HG03103 (cell line): ENCODE data around the gene USP30.

Experiments
- ATAC-seq: cut with Tn5 transposase; IDR thresholded peaks from one replicate; pipeline ENCODE4 v1.9.1; 2021; ENCODE audit warnings: low read depth; ENCODE audit not compliant: unreplicated experiment

USP30 gene

DNA sequence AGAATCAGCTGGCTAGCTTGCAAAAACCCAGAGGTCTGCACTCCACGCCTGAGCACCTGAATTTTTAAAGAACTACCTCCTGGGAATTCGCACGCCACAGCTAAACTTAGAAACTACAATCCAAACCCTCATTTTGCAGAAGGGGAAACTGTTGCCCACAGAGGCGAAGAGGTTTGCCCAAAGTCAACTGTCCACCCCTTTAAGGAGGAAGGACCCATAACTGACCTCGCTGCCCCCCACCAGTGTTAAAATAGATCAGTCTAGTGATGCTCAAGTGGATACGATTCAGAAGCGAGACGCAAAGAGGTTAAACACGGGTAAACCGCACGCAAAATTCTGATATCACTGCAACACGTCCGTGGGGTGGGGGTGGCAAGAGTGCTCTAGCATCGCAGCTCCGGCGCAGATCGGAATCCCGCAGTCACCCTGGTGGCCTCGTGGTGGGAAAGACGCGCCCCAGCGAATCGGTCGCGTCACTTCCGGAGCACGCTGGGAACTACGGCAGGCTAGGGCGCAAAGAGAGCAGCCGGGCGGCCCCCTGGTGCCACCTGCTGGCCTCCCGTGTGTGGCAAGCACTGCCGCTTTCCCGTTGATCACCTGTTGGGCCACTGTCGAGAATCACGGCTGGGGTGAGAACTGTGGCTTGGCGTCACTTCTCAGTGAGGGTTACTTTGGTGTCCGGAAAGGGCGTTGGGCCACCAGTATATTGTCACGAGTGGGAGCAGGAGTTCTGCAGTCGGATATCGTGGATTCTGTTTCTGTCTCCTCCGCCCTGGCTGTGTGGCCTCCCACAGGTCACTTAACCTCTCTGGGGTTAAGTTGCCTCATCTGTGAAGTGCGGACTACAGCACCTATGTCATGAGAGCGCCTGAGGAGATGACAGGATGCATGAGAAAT is 40.9 kb downstream of the USP30 start, which contains the start of gene ALKBH2:
TSS of gene ALKBH2 (minus strand) at position 451 of the 897 bp plus-strand sequence. CDS start 686 bp downstream, outside the sequence.
- ATAC-seq = peak; percentile 59

DNA sequence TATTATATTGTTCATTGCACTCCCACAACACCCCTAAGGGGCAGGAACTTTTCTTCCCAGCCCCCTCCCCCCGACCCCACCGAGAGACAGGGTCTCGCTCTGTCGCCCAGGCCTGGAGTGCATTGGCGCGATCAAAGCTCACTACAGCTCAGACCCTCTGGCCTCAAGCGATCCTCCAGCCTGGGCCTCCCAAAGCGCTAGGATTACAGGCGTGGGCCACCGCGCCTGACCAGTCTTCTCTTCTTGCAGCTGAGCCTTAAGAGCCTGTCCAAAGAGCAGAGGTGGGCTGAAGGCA is 44.7 kb downstream of the USP30 start:
- no peak for ATAC-seq

DNA sequence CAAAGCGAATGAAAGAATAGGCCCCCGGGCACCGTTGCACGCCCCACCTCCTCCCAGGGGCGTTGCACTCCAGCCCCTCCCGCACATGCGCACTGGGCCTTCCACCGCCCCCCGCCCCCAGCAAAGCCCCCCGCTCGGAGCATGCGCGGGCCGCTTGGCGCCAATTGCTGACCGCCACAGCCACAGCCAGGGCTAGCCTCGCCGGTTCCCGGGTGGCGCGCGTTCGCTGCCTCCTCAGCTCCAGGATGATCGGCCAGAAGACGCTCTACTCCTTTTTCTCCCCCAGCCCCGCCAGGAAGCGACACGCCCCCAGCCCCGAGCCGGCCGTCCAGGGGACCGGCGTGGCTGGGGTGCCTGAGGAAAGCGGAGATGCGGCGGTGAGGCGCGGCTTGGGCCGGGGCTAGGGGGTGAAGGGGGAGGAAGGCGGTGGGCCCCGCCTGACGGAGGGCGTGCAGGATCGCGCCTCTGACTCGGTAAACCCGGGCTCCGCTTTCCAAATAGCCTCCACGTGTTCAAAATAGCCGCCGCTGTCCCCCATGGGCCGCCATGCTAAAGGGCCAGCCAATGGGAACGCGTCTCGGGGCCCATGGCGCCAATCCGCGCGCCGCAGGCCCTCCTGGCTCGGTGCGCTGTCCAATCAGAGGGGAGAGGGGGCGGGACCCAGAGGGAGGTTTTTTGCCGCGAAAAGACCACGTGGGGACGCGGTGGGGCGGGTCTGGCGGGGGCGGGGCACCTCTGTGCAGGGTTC is 45.2 kb downstream of the USP30 start, which contains the start of gene UNG:
TSS of gene UNG (plus strand) at position 163 of the 748 bp plus-strand sequence. CDS start at position 246, 83 bp downstream.
- ATAC-seq = peak; percentile 81

DNA sequence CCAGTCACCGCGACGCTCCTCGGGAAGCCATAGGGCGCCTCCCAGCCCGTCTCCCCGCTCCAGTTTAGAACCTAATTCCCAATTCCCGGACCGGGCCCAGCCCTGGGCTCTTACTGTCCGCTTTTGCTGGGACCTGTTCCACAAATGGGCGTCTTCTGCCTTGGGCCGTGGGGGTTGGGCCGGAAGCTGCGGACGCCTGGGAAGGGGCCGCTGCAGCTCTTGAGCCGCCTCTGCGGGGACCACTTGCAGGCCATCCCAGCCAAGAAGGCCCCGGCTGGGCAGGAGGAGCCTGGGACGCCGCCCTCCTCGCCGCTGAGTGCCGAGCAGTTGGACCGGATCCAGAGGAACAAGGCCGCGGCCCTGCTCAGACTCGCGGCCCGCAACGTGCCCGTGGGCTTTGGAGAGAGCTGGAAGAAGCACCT is 45.8 kb downstream of the USP30 start:
- peak; percentile 13 for ATAC-seq

DNA sequence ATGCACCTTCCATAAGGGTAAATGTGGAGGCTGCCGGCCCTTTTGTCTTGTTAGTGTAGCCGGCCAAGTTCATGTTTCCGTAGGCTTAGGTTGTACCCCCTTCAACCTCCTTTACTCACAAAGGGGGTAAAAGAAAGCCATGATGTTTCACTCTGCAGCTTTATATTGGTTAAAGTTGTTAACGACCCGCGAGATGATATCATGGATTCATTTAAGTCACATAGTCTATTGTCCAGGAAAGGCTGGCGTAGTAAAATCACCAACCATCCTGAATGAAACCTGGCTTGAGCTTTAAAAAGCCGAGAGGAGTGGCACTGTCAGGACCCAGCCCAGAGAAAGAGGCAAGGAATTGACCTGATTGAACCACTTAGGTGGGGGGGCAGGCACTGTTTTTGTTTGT is 46.3 kb downstream of the USP30 start:
- no peak for ATAC-seq

DNA sequence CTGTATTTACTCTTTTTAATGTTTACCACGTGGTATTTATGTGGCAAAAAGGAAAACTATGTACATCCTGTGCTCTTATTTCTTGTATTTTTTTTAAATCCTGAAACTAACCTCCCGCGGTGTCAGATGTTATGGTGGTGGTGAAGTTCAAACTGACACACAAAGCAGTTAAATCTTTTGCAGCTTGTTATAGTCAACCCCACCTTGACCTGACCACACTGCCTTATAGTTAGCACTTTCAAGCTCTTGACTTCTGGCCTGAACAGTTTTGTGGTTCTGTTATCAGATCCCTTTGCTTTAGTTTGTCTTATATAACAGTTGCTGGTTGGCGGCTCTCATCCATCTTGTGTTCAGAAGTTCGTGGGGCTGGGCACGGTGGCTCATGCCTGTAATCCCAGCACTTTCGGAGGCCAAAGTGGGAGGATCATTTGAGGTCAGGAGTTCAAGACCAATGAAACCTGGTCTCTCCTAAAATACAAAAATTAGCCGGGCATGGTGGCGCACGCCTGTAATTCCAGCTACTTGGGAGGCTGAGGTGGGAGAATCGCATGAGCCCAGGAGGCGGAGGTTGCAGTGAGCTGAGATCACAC is 47.1 kb downstream of the USP30 start:
- ATAC-seq = no peak

DNA sequence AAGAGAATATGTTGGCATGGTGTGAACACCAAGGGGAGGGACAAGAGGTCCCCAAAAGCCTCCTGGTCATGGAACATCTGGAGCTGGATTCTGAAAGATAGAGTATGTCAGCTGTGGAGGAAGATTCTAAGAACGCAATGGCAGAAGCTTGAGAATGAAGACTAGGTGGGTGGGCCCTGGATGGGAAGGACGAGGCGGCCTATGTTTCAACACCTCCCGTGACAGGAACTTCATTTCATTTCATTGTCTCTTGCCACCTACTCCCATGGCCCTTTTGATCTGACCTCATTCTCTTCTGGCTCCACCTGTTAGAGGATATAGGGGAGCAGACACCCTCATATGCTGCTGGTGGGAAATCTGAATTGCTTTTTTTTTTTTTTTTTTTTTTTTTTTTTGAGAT is 48.4 kb downstream of the USP30 start:
- no peak for ATAC-seq

DNA sequence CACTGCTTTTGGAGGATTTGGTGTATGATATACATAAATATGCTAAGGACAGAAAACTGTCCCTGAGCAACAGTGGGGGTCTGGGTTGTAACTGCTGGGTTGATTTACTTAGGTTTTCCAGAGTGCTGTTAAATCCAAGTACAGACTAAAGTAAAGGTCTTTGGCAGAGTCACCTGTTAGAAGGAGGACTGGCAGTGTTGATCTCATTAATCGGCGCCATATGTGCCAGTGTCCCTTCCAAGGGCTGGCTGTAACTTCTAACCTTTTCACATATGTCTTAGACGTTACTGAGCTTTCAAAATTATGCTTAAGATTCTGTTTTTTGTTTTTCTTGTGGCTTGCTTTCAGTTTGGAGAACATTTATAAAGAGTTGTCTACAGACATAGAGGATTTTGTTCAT is 50.1 kb downstream of the USP30 start:
- no peak for ATAC-seq

DNA sequence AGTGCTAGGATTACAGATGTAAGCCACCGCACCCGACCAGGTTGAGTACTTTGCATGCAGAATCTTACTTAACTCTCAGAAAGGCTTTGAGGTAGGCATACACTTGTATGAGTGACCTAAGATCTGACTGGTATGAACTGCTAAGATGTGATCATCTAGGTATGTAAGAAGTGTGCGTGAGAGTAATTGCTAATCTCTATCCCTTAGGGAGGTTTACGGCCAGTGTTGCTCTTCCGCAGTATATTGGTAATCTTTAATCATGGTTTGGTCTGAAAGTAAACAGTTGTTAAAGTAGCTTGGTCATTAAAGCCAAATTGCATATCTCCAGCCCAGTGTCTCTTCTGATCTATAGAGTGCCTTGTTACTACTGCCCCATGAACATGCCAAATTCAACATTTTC is 52.8 kb downstream of the USP30 start:
- no peak for ATAC-seq

DNA sequence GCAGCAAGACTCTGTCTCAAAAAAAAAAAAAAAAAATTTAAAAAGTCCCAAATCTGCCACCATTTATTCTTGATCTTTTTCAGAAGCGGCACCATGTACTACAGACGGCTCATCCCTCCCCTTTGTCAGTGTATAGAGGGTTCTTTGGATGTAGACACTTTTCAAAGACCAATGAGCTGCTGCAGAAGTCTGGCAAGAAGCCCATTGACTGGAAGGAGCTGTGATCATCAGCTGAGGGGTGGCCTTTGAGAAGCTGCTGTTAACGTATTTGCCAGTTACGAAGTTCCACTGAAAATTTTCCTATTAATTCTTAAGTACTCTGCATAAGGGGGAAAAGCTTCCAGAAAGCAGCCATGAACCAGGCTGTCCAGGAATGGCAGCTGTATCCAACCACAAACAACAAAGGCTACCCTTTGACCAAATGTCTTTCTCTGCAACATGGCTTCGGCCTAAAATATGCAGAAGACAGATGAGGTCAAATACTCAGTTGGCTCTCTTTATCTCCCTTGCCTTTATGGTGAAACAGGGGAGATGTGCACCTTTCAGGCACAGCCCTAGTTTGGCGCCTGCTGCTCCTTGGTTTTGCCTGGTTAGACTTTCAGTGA is 57.5 kb downstream of the USP30 start:
- ATAC-seq = no peak

DNA sequence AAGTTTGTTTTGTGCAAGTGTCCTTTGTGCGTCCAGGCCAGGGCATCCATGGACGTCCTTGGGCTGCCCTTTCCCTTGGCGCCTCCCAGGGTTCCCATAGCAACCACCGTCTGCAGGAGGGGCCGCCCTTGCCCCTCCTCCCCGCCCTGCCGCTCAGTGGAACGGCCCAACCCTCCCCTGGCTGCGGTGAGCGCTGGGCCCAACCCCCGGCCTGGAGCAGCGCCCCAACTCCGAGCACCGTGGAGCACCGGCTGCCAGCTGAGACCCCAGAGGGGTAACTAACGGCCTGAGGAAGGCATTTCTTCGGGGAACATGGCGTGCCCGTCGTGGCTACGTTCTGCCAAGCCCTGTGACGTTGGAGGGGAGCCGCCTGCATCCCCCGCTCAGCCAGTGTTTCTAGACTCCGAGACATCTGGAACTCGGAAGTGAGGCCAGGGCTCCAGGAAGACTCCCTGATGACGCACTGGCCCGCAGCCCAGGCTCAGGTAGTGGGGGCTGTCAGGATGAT is 58.7 kb downstream of the USP30 start:
- ATAC-seq = no peak

DNA sequence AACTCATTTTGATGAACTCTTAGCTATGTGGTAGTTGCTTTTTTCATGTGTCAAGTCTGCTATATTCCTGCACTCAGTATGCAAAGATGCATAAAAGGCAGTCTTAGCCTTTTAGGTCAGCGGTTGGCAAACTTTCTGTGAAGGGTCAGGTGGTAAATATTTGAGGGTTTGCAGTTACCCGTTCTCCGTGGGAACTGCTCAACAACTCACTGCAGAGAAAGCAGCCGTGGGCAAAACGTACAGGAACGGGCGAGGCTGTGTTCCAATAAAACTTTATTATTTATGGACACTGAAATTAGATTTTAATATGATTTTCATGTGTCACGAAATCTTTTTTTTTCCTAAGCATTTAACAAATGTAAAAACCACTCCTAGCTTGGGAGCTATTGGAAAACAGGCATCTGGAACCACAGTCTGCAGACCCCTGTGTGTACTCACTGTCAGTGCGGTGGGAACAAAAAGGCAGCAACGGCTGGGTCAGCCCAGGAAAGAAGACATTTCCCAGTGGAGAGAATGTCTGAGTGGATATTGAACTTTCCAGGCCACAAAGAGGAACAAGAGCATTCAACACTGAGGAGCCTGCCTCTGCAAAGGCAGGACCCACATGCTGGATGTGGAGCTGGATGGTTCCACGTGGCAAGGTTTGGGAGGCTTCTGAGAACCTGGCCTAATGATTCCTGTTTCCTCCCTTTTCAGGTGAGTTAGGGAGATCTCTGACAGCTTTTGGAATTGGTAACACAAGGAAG is 60.5 kb downstream of the USP30 start:
- ATAC-seq = no peak

DNA sequence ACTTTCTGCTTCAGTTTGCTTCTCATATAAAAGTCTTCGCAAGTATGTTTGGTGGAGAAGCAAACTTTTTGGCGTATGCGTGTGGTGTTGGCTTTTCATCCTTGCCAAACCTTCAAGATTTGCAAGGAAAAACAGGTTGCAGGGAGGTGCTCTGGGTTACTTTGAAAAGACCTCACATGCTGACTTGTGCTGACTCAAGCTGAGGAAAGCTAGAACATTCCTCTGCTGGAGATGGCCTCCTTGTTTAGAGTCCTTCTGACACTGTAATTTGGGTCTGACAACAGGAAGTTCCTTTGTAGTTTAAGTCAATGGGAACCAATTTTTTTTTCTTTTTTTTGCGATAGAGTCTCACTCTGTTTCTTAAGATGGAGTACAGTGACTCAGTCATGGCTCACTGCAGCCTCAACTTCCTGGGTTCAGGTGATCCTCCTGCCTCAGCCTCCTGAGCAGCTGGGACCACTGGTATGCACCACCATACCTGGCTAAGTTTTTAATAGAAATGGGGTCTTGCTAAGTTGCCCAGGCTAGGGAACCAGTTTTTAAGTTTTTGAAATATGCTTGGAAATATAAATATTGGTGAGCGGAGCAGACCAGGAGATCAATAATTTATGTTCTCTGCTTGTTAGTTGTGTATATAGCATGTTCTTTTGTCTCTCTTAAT is 61.4 kb downstream of the USP30 start:
- ATAC-seq = no peak

DNA sequence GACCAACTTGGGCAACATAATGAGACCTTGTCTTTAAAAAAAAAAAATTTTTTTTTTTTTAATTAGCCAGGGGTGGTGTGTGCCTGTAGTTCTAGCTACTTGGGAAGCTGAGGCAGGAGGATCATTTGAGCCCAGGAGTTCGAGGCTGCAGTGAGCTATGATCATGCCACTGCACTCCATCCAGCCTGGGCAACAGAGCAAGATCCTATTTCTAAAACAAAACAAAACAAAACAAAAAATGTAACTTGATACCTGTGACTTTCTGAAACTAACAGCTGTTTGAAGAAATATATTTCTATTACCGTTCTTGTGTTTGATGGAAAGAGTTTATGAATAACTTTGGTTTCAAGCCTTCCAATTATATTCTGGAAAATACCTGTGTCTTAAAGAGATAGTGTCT is 62.3 kb downstream of the USP30 start:
- no peak for ATAC-seq

DNA sequence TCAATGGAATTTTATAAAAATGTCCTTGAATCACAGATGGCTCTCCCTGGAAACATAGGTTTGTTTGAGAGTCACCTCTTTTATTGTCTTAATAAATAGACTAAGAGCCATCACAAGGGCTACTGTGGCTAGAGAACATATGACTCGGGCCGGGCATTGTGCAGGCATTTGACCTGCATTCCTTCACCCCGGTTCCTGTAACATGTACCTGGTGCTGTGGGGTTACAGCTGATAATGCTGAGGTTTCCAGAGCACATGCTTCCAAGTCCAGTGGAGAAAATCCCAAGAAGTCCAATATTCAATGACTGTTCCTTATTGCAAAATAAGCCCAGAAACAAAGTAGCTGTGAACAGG is 63.0 kb downstream of the USP30 start:
- ATAC-seq = no peak

DNA sequence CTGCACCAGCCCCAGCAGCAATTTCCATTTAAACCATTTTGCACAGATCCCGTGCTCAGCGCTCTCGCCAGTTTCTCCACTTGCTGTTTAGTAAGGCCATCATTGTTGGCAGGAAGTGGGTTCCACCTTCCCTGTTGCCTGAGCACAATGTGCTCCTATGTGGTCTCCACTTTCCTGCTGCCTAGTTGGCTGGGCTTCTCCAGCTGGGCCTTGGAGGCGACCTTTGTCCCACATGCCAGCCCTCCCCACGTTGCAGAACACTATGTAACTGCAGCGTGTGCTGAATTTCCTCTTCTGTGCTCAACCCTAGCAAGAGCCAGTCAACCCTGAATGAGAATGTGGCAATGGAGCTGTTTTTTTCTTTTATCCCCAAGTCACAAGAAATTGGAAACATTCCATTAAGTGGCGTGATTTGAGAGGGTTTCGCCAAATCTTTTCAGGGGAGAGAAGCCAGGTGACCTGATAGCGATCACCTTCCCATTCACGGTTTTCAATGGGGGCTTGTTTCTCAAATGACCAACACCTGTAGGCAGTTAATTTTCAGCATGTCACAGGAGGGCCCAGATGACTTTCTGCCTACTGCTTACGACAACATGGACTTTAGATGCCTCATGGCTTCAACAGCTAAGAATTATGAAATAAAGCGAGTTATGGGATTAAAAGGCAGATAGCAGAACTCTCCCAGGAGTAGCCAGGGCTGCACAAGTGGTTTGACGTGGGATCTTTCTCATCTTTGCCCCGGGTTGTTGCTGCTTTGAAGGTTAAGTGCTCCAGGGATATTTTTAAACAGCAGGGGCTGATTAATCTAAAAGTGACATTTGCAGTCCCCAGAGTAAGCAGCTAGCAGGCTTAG is 63.6 kb downstream of the USP30 start, which contains the start of gene ACACB:
TSS of gene ACACB (plus strand) at position 830 of the 853 bp plus-strand sequence. CDS start 22,819 bp downstream, outside the sequence.
- ATAC-seq = no peak

DNA sequence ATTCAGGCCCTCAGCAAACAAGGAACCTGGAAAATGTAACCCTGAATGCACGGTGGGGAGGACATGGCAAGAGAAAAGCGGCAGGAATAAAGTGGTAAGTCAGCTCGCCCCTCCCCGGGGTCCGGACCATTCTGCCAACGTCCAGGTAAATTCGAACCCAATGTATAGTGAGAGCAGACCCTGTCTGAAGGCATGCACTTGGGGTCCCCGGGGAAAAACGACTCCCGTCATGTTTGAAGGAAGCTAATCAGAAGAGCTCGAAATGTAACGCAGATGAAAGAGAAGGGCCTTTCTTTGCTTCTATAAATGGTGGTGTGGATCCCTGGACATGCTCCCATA is 64.2 kb downstream of the USP30 start:
- no peak for ATAC-seq

DNA sequence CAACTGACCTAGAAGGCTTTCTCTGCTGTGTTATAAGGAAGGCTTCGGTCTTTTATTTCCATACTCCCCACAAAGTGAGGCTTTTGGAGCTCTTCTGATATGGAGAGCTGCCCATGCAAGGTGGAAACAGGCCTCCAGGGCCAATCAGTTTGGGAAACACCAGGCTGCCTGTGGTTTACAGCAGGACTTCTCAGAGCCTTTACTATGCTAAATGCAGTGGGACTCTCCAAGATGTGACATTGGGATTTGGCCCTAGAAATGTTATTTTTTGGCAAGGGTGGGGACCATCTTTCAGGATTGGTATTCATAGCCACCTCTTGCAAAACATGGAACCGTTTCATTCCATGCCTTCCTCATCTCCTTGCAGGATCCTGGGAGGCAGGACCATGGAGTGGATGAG is 67.7 kb downstream of the USP30 start:
- no peak for ATAC-seq

DNA sequence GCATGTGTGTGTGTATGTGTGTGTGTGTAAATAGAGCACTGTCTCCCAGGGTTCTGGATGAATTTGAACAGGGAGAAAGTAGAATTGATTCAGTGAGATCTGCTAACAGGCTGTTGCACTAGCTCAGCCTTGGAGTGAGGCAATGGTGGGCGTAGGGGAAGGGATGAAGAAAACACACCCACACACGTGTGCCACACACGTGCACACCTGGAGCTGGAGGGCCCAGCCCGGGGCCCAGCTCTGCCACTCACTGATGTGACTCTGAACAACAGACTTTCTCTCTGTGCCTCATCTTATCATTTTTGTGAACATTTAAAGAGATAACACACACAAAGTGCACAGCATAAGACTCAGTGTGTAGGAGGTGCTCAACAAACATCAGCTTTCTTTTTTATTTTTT is 68.2 kb downstream of the USP30 start:
- ATAC-seq = no peak
